ENCODE data around the gene RAB11FIP4.

DNA sequence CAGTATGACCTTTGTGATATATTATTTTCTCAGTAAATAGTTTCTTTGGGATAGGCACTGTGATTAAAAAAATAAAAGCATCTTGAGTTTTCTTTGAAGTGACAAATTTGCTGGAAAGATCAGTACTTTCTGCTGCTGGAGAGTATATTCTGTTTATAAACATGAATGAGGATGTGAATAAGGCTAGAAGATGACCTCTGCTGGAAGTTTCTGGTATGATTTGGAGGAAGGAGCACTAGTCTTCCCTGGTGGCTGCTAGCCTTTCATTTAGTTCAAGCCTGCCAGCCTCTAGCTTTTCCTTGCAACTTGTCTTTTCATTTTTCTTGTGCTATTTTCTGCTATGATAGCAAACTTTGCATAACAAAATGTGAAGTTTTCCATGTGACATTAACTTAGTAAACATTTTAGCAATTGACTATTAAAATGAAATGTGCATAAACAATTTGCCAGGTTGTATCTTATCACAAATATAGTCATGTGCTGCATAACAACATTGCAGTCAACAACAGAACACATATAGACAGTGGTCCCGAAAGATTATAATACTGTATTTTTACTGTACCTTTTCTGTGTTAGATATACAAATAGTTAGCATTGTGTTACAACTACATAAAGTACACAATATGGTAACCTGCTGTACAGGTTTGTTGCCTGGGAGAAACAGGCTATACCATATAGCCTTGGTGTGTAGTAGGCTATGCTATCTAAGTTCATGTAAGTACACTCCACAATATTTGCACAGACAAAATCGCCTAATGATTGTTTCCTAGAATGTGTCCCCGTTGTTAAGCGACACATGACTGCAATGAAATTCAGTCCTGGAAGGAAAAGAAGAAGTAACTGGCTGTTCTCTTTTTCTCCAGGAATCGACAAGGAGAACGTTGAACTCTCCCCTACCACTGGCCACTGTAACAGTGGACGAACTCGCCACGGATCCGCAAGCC lies 18.1 kb upstream of the RAB11FIP4 start:
- TF ChIP-seq ZBTB25 (CRISPR knock-in tag; IDR thresholded peaks at IDR 0.05): no peak
- no peak for TF ChIP-seq SIN3A (IDR thresholded peaks at IDR 0.05; ENCODE audit: borderline replicate concordance, low read depth, low read length)
- TF ChIP-seq ZNF777 (CRISPR knock-in tag; IDR thresholded peaks at IDR 0.05): no peak
- no peak; the same call in 1 of the 2 replicates for TF ChIP-seq RAD21 (CRISPR knock-in tag; IDR thresholded peaks at IDR 0.05)
- TF ChIP-seq, protein P1, sequence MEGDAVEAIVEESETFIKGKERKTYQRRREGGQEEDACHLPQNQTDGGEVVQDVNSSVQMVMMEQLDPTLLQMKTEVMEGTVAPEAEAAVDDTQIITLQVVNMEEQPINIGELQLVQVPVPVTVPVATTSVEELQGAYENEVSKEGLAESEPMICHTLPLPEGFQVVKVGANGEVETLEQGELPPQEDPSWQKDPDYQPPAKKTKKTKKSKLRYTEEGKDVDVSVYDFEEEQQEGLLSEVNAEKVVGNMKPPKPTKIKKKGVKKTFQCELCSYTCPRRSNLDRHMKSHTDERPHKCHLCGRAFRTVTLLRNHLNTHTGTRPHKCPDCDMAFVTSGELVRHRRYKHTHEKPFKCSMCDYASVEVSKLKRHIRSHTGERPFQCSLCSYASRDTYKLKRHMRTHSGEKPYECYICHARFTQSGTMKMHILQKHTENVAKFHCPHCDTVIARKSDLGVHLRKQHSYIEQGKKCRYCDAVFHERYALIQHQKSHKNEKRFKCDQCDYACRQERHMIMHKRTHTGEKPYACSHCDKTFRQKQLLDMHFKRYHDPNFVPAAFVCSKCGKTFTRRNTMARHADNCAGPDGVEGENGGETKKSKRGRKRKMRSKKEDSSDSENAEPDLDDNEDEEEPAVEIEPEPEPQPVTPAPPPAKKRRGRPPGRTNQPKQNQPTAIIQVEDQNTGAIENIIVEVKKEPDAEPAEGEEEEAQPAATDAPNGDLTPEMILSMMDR (CRISPR knock-in tag; IDR thresholded peaks at IDR 0.05): peak; percentile 43
- no peak for TF ChIP-seq BHLHE40 (IDR thresholded peaks at IDR 0.05; ENCODE audit: low read length)
- no peak for TF ChIP-seq TCF7 (IDR thresholded peaks at IDR 0.05; ENCODE audit: low read depth)

Measured in HepG2 (cell line).